Naive thymus-derived CD4-positive, alpha-beta T cell (primary cell): ENCODE data around the gene SRP9. TPM values are rescaled to one million over a fixed set of nuclear protein-coding genes. Genes with fewer than 3 reads are reported as not detected.
"Not testable (repeated sequence)": the region's sequence is repeated elsewhere in the genome, so short reads cannot be mapped to it uniquely, and the experiment has no call there.

Source experiments
- ATAC-seq: fragments of 150-1000 bp; cut with Tn5 transposase; 2 replicates; pipeline ENCODE4 v1.10.0; 2021; ENCODE audit warnings: mild to moderate bottlenecking, moderate library complexity
- CTCF ChIA-PET: fragments of 350-600 bp; sonication (Branson Sonifier 250); formaldehyde crosslinking; loops from one replicate; lab custom pipeline; 2021; ENCODE audit warnings: antibody characterized with exemption; lab: Charles Lee
- POLR2A ChIA-PET: fragments of 350-600 bp; sonication (Branson Sonifier 250); formaldehyde crosslinking; loops from one replicate; lab custom pipeline; 2021; ENCODE audit warnings: antibody characterized with exemption, inconsistent platforms; lab: Charles Lee
- DNase-seq, 9 donors: peaks; one replicate each; pipeline versions ENCODE4 v3.0.0 to v3.0.0-alpha.2; 2020 to 2022; ENCODE audit warnings: mixed read lengths in 1 of 9
- H3K27ac ChIP-seq: one replicate; pipeline ENCODE4 v1.7.0; 2013; ENCODE audit warnings: mild to moderate bottlenecking, low read depth, low read length, moderate library complexity
- H3K27me3 ChIP-seq, 2 donors: one replicate each; pipeline ENCODE4 v1.7.0; 2013; ENCODE audit warnings: low read length in 2 of 2, mild to moderate bottlenecking in 2 of 2, moderate library complexity in 2 of 2; ENCODE audit not compliant: control insufficient read depth in 2 of 2, insufficient read depth in 2 of 2
- H3K36me3 ChIP-seq, 3 experiments: 1 replicate in 2 of 3; 2 replicates in 1 of 3; pipeline ENCODE4 v1.7.0; 2013; ENCODE audit warnings: low read length in 3 of 3, mild to moderate bottlenecking in 3 of 3, moderate library complexity in 1 of 3; ENCODE audit not compliant: insufficient read depth in 3 of 3, control insufficient read depth in 2 of 3
- H3K4me1 ChIP-seq, 2 donors: one replicate each; pipeline ENCODE4 v1.7.0; 2013; ENCODE audit warnings: low read length in 2 of 2, mild to moderate bottlenecking in 2 of 2, moderate library complexity in 1 of 2; ENCODE audit not compliant: control insufficient read depth in 2 of 2, insufficient read depth in 2 of 2
- H3K4me3 ChIP-seq: 2 replicates; pipeline ENCODE4 v1.7.0; 2013; ENCODE audit warnings: mild to moderate bottlenecking, low read length
- H3K9me3 ChIP-seq, 3 experiments: 1 replicate in 2 of 3; 2 replicates in 1 of 3; pipeline ENCODE4 v1.7.0; 2013; ENCODE audit warnings: low read length in 3 of 3; ENCODE audit not compliant: control insufficient read depth in 2 of 3
- H3K27ac Mint-ChIP-seq, 9 donors: one replicate each; pipeline ENCODE4 v1.8.0; 2020 to 2022; ENCODE audit warnings: mixed read lengths in 9 of 9, mild to moderate bottlenecking in 8 of 9, moderate library complexity in 5 of 9, inconsistent platforms in 2 of 9
- H3K27me3 Mint-ChIP-seq, 5 donors: one replicate each; pipeline ENCODE4 v1.8.0; 2021 to 2022; ENCODE audit warnings: mixed read lengths in 5 of 5, mild to moderate bottlenecking in 1 of 5
- H3K36me3 Mint-ChIP-seq, 5 donors: one replicate each; pipeline ENCODE4 v1.8.0; 2020 to 2022; ENCODE audit warnings: mixed read lengths in 5 of 5, mild to moderate bottlenecking in 3 of 5, inconsistent platforms in 1 of 5
- H3K4me1 Mint-ChIP-seq, 7 donors: one replicate each; pipeline ENCODE4 v1.8.0; 2020 to 2022; ENCODE audit warnings: mixed read lengths in 7 of 7, mild to moderate bottlenecking in 3 of 7, inconsistent platforms in 1 of 7
- H3K4me3 Mint-ChIP-seq, 10 donors: one replicate each; pipeline ENCODE4 v1.8.0; 2020 to 2022; ENCODE audit warnings: mild to moderate bottlenecking in 10 of 10, mixed read lengths in 10 of 10, moderate library complexity in 6 of 10, inconsistent platforms in 2 of 10
- H3K9me3 Mint-ChIP-seq, 11 donors: one replicate each; pipeline ENCODE4 v1.8.0; 2020 to 2022; ENCODE audit warnings: mixed read lengths in 11 of 11, mild to moderate bottlenecking in 4 of 11, inconsistent platforms in 1 of 11, moderate library complexity in 1 of 11
- intact Hi-C, 2 donors: fragments of 100-400 bp; cut with micrococcal nuclease; formaldehyde crosslinking; loops; one replicate each; pipeline ENCODE4 v1.15.1; 2023
- polyA plus RNA-seq, 2 donors: library from polyadenylated mRNA; unstranded; fragments of 300-500 nt; fragmentation: Illumina TruSeq; gene quantifications; one replicate each; pipeline ENCODE4 v1.2.3, GENCODE V29; 2021
- total RNA-seq, 6 experiments: library from RNA in 5 of 6; stranded (reverse) in 5 of 6; gene quantifications; 1 replicate in 5 of 6; 2 replicates in 1 of 6; pipeline ENCODE4 v1.2.3 and lab custom pipeline; 2021 to 2026

SRP9 gene
- total and polyA plus RNA-seq, 7 experiments from 2014 or later = 76.1 to 349 (median 167) TPM

- H3K4me3 Mint-ChIP-seq, DNase-seq, H3K27me3 ChIP-seq, H3K27me3 Mint-ChIP-seq, H3K36me3 ChIP-seq, ATAC-seq, H3K9me3 ChIP-seq, H3K9me3 Mint-ChIP-seq: not testable (repeated sequence)
- Histone ChIP-seq H3K4me1 (peaks cover 32 to 57% of the 10 kb centered on the region in 2 donors), H3K4me3 (peak overlapping the region; percentile 94), H3K27ac (peak overlapping the region; percentile 97)
- H3K36me3 Mint-ChIP-seq = peaks cover 5 to 25% (median 20%) of the 10 kb centered on the region in 5 donors
- intact Hi-C loops = loop anchor here (2.0 to 10.0 kb wide), 6 partner anchors 68 to 1163 kb away; partner anchors contain the start of genes PARP1 (in 2 of the 2), COQ8A (in 1 of the 2) and H3-3A (in 1 of the 2)
- POLR2A ChIA-PET = interaction anchor here (1.1 to 4.0 kb wide), 15 partner anchors 9 to 352 kb away, joined by 3 to 54 read pairs (median 20); partner anchors contain the start of genes EPHX1, H3-3A, LBR and SDE2
- CTCF ChIA-PET = interaction anchor here (0.7 to 2.5 kb wide), 3 partner anchors 97 to 132 kb away, joined by 4 to 14 read pairs (median 12); partner anchors contain the start of gene TMEM63A
- H3K27ac Mint-ChIP-seq = peak overlapping the region in 1 of 9 donors; percentile 39
- H3K4me1 Mint-ChIP-seq = peaks cover 30 to 55% (median 48%) of the 10 kb centered on the region in 7 donors
Measured at GRCh38 chr1:225779165-225779564, 1.5 kb downstream of the SRP9 start.

GRCh38 chr1:225780134-225780533, 2.5 kb downstream of the SRP9 start:
- ATAC-seq = no peak
- H3K27ac ChIP-seq = peak overlapping the region; percentile 26
- H3K36me3 ChIP-seq = peaks cover 0 to 15% (median 3%) of the 10 kb centered on the region in 3 experiments
- H3K27me3 ChIP-seq = no peaks in the 10 kb centered on the region
- POLR2A ChIA-PET = interaction anchor here (0.6 to 3.0 kb wide), 3 partner anchors 9 to 219 kb away, joined by 3 to 54 read pairs (median 3); partner anchors contain the start of gene TMEM63A
- Mint-ChIP-seq H3K4me1 (peaks cover 30 to 55% (median 44%) of the 10 kb centered on the region in 7 donors), H3K27ac (peak overlapping the region in 4 of 9 donors; percentile 35 to 67 (median 40)), H3K9me3 (no peaks in the 10 kb centered on the region), H3K36me3 (peaks cover 5 to 22% (median 20%) of the 10 kb centered on the region in 5 donors), H3K4me3 (peak overlapping the region in 6 of 10 donors; percentile 24 to 70 (median 67)), H3K27me3 (no peaks in the 10 kb centered on the region)
- intact Hi-C loops = no loop called here
- H3K9me3 ChIP-seq = no peaks in the 10 kb centered on the region
- H3K4me3 ChIP-seq = peak overlapping the region; percentile 14
- CTCF ChIA-PET = interaction anchor here (0.7 kb wide), 1 partner anchor 128 kb away, joined by 3 read pairs; no protein-coding TSS in a partner anchor
- DNase-seq = no peak
- peaks cover 32 to 57% of the 10 kb centered on the region in 2 donors for H3K4me1 ChIP-seq

- POLR2A ChIA-PET = interaction anchor here (0.9 to 1.0 kb wide), 2 partner anchors 10 to 100 kb away, joined by 3 to 4 read pairs; no protein-coding TSS in a partner anchor
- DNase-seq (no peak), ATAC-seq (no peak)
- Mint-ChIP-seq H3K4me3 (peak overlapping the region in 7 of 10 donors; percentile 39 to 77 (median 51)), H3K27me3 (no peaks in the 10 kb centered on the region), H3K36me3 (peaks cover 5 to 22% (median 20%) of the 10 kb centered on the region in 5 donors), H3K4me1 (peaks cover 30 to 56% (median 44%) of the 10 kb centered on the region in 7 donors), H3K9me3 (no peaks in the 10 kb centered on the region), H3K27ac (peak overlapping the region; percentile 18 to 81 (median 43))
- Histone ChIP-seq H3K27ac (peak overlapping the region; percentile 15), H3K27me3 (no peaks in the 10 kb centered on the region), H3K9me3 (no peaks in the 10 kb centered on the region), H3K36me3 (peaks cover 0 to 19% (median 3%) of the 10 kb centered on the region in 3 experiments), H3K4me1 (peaks cover 32 to 52% of the 10 kb centered on the region in 2 donors), H3K4me3 (peak overlapping the region; percentile 18)
- intact Hi-C loops = no loop called here
- CTCF ChIA-PET = no interaction called here
Measured at GRCh38 chr1:225780630-225781029, 3.0 kb downstream of the SRP9 start.

- Mint-ChIP-seq H3K36me3 (peaks cover 17 to 58% (median 44%) of the 10 kb centered on the region in 5 donors), H3K4me1 (peaks cover 6 to 27% (median 25%) of the 10 kb centered on the region in 7 donors)
- H3K27me3 Mint-ChIP-seq, H3K9me3 Mint-ChIP-seq, DNase-seq, ATAC-seq, H3K27ac ChIP-seq, H3K4me1 ChIP-seq, H3K27ac Mint-ChIP-seq, CTCF ChIA-PET, H3K4me3 ChIP-seq, intact Hi-C loops, H3K9me3 ChIP-seq, H3K4me3 Mint-ChIP-seq, H3K27me3 ChIP-seq: not testable (repeated sequence)
- H3K36me3 ChIP-seq = peaks cover 20 to 63% (median 36%) of the 10 kb centered on the region in 3 experiments
- POLR2A ChIA-PET = interaction anchor here (2.2 kb wide), 1 partner anchor 11 kb away, joined by 24 read pairs; the partner anchor contains the start of gene SRP9
Measured at GRCh38 chr1:225789142-225789541, 11.5 kb downstream of the SRP9 start.

- no peaks in the 10 kb centered on the region for H3K9me3 ChIP-seq
- ChIA-PET CTCF (no interaction called here), POLR2A (no interaction called here)
- no peaks in the 10 kb centered on the region for H3K27me3 ChIP-seq
- Mint-ChIP-seq H3K4me3 (no peak overlapping the region), H3K27me3 (no peaks in the 10 kb centered on the region), H3K4me1 (peaks cover 0 to 13% (median 0%) of the 10 kb centered on the region in 7 donors), H3K27ac (no peak overlapping the region), H3K9me3 (peaks cover 0 to 16% (median 2%) of the 10 kb centered on the region in 11 donors), H3K36me3 (peaks cover 6 to 63% (median 44%) of the 10 kb centered on the region in 5 donors)
- H3K4me1 ChIP-seq = no peaks in the 10 kb centered on the region
- H3K4me3 ChIP-seq = no peak overlapping the region
- no peak for ATAC-seq
- peaks cover 5 to 15% (median 6%) of the 10 kb centered on the region in 3 experiments for H3K36me3 ChIP-seq
- intact Hi-C loops = no loop called here
- no peak overlapping the region for H3K27ac ChIP-seq
- DNase-seq = no peak
Measured at GRCh38 chr1:225794954-225795353, 17.3 kb downstream of the SRP9 start.

- H3K9me3 ChIP-seq, intact Hi-C loops, H3K4me3 Mint-ChIP-seq, CTCF ChIA-PET, H3K27ac ChIP-seq, ATAC-seq, H3K27me3 Mint-ChIP-seq, H3K4me1 ChIP-seq, H3K27me3 ChIP-seq, H3K4me3 ChIP-seq, DNase-seq, POLR2A ChIA-PET, H3K36me3 ChIP-seq: not testable (repeated sequence)
- peaks cover 0 to 16% (median 1%) of the 10 kb centered on the region in 11 donors for H3K9me3 Mint-ChIP-seq
- peak overlapping the region in 1 of 9 donors; percentile 62 for H3K27ac Mint-ChIP-seq
- H3K4me1 Mint-ChIP-seq = peaks cover 0 to 10% (median 0%) of the 10 kb centered on the region in 7 donors
- H3K36me3 Mint-ChIP-seq = peaks cover 3 to 55% (median 33%) of the 10 kb centered on the region in 5 donors
Measured at GRCh38 chr1:225796097-225796496, 18.5 kb downstream of the SRP9 start.
